H1 (cell line): ENCODE measurements around the gene PBX3. TPM values are rescaled to one million over a fixed set of nuclear protein-coding genes. Genes with fewer than 3 reads are reported as not detected.
A peak's percentile ranks its signal among the peaks of the same experiment; 100 is the strongest.

Experiments
- BRCA1 ChIP-seq: IDR thresholded peaks from 2 replicates; pipeline ENCODE4 v1.6.1; 2012; ENCODE audit warnings: low read depth, low read length, improper control_type of control experiment
- CREB1 ChIP-seq: IDR thresholded peaks from 2 replicates; pipeline ENCODE4 v1.6.1; 2012; ENCODE audit warnings: inconsistent platforms
- CTBP2 ChIP-seq: IDR thresholded peaks from 2 replicates; pipeline ENCODE4 v1.7.0; 2011; ENCODE audit warnings: borderline replicate concordance, mild to moderate bottlenecking, moderate library complexity, mixed read lengths, low read length; ENCODE audit not compliant: insufficient read depth, insufficient read length
- EP300 ChIP-seq, 2 experiments: IDR thresholded peaks; 1 replicate in 1 of 2; 2 replicates in 1 of 2; pipeline ENCODE4 v1.6.1; 2011 to 2012; ENCODE audit warnings: low read depth in 2 of 2, low read length in 2 of 2, mild to moderate bottlenecking in 2 of 2, borderline replicate concordance in 1 of 2, inconsistent platforms in 1 of 2, moderate library complexity in 1 of 2
- GTF2F1 ChIP-seq: IDR thresholded peaks from 2 replicates; pipeline ENCODE4 v1.6.1; 2012; ENCODE audit warnings: low read depth, low read length, improper control_type of control experiment, borderline replicate concordance
- KDM4A ChIP-seq: IDR thresholded peaks from one replicate; pipeline ENCODE4 v1.7.1; 2012; ENCODE audit warnings: low read depth, mild to moderate bottlenecking, moderate library complexity, low read length, inconsistent platforms; ENCODE audit not compliant: severe bottlenecking
- NRF1 ChIP-seq: IDR thresholded peaks from 2 replicates; pipeline ENCODE4 v1.6.1; 2011; ENCODE audit warnings: mild to moderate bottlenecking, low read depth, low read length, improper control_type of control experiment
- POLR2A ChIP-seq, 2 experiments: IDR thresholded peaks; 1 replicate in 1 of 2; 2 replicates in 1 of 2; pipeline ENCODE4 v1.6.1; 2011; ENCODE audit warnings: low read depth in 2 of 2, low read length in 2 of 2, mild to moderate bottlenecking in 2 of 2; ENCODE audit errors: control extremely low read depth in 1 of 2
- RFX5 ChIP-seq: IDR thresholded peaks from 2 replicates; pipeline ENCODE4 v1.6.1; 2011; ENCODE audit warnings: low read depth, low read length, improper control_type of control experiment, borderline replicate concordance
- SP2 ChIP-seq: IDR thresholded peaks from 2 replicates; pipeline ENCODE4 v1.6.1; 2012; ENCODE audit warnings: mild to moderate bottlenecking, low read length, inconsistent platforms
- SP4 ChIP-seq: IDR thresholded peaks from 2 replicates; pipeline ENCODE4 v1.6.1; 2012; ENCODE audit warnings: low read length, inconsistent platforms
- TAF7 ChIP-seq: optimal IDR thresholded peaks from 2 replicates; pipeline ENCODE3; 2011; ENCODE audit warnings: low read depth, mild to moderate bottlenecking, inconsistent platforms, low read length, moderate library complexity, borderline replicate concordance
- USF2 ChIP-seq: IDR thresholded peaks from 2 replicates; pipeline ENCODE4 v1.6.1; 2011; ENCODE audit warnings: low read length, improper control_type of control experiment
- YY1 ChIP-seq: IDR thresholded peaks from 2 replicates; pipeline ENCODE4 v1.6.1; 2011; ENCODE audit warnings: low read depth, mild to moderate bottlenecking, low read length
- polyA plus RNA-seq, 7 experiments: library from polyadenylated mRNA; depleted of rRNA in 3 of 7; stranded (reverse) in 5 of 7; unstranded in 2 of 7; fragments of >200 nt in 5 of 7; fragments of 200-250 nt in 2 of 7; gene quantifications; 1 replicate in 5 of 7; 2 replicates in 1 of 7; 4 replicates in 1 of 7; pipeline versions ENCODE4 v1.2.1 to v1.2.3, GENCODE V29; 2011 to 2013; ENCODE audit warnings: missing spikeins in 2 of 7, mixed read lengths in 2 of 7
- total RNA-seq: library from RNA; stranded (reverse); fragmentation: NEBNext Ultra II Directional; extraction: Animal tissue kit (Norgen Biotek cat#: 25700); gene quantifications from 2 replicates; pipeline ENCODE4 v1.2.1, GENCODE V29; 2021
- TF ChIP-seq, protein P1 (sequence below): IDR thresholded peaks from 2 replicates; pipeline ENCODE4 v1.6.1; 2012; ENCODE audit warnings: low read length, inconsistent platforms
- TF ChIP-seq, protein P2 (sequence below): IDR thresholded peaks from 2 replicates; pipeline ENCODE4 v1.6.1; 2012; ENCODE audit warnings: inconsistent platforms

PBX3 gene
- total and polyA plus RNA-seq, 2 of the 8 experiments (the other 6 are each of a cell fraction or from before 2014, with no cell fraction given): 22.7 to 44.3 TPM

- TF ChIP-seq YY1: peak; percentile 88
- no peak for TF ChIP-seq SP4
- TF ChIP-seq TAF7: peak; percentile 13
- TF ChIP-seq, protein P1, sequence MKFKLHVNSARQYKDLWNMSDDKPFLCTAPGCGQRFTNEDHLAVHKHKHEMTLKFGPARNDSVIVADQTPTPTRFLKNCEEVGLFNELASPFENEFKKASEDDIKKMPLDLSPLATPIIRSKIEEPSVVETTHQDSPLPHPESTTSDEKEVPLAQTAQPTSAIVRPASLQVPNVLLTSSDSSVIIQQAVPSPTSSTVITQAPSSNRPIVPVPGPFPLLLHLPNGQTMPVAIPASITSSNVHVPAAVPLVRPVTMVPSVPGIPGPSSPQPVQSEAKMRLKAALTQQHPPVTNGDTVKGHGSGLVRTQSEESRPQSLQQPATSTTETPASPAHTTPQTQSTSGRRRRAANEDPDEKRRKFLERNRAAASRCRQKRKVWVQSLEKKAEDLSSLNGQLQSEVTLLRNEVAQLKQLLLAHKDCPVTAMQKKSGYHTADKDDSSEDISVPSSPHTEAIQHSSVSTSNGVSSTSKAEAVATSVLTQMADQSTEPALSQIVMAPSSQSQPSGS: peak; percentile 44; the same call in 1 of the 2 replicates
- TF ChIP-seq, protein P2, sequence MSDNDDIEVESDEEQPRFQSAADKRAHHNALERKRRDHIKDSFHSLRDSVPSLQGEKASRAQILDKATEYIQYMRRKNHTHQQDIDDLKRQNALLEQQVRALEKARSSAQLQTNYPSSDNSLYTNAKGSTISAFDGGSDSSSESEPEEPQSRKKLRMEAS: peak; percentile 20; the same call in 1 of the 2 replicates
- peak; percentile 60; the same call in 1 of the 2 replicates for TF ChIP-seq CREB1
- peak in 1 of 2 experiments; percentile 84; a peak in 1 of 3 replicates for TF ChIP-seq EP300 (IDR thresholded peaks at IDR 0.05; ENCODE audit: borderline replicate concordance in 1 of 2, low read depth in 2 of 2, low read length in 2 of 2)
- TF ChIP-seq BRCA1: no peak
- no peak for TF ChIP-seq RFX5
- no peak for TF ChIP-seq SP2
- TF ChIP-seq CTBP2: peak; percentile 94
- TF ChIP-seq NRF1: no peak
- no peak for TF ChIP-seq KDM4A
- 0 out of 3 replicates have a peak, but pooled peaks of 1 of the 2 experiments have one; percentile 42 for TF ChIP-seq POLR2A (IDR thresholded peaks at IDR 0.05; ENCODE audit: control extremely low read depth in 1 of 2, low read depth in 2 of 2, low read length in 2 of 2)
- no peak for TF ChIP-seq GTF2F1
- no peak for TF ChIP-seq USF2
Observed at GRCh38 chr9:125950880-125951471, 203.8 kb downstream of the PBX3 start (continued).
